Fibroblast of pulmonary artery (primary cell): Measurements from ENCODE around the gene GRAMD1C.

Experiments
- DNase-seq: peaks from one replicate; pipeline ENCODE4 v3.0.0-alpha.2; 2010; ENCODE audit warnings: low read depth
- H3K4me3 ChIP-seq: replicated peaks from 2 replicates; pipeline ENCODE4 v1.5.1; 2011; ENCODE audit warnings: low read depth, mild to moderate bottlenecking, control low read depth, low read length, moderate library complexity
- CTCF ChIP-seq: IDR thresholded peaks from 2 replicates; pipeline ENCODE4 v1.5.1; 2011; ENCODE audit warnings: mild to moderate bottlenecking, control low read depth, low read length, inconsistent platforms; ENCODE audit errors: missing control alignments

The GRAMD1C gene

GRCh38 chr3:113966172-113966571, 127.6 kb downstream of the GRAMD1C start:
- H3K4me3 ChIP-seq, result no peak overlapping the region
- no peak for DNase-seq
- TF ChIP-seq CTCF, result no peak

GRCh38 chr3:113968986-113969385, 130.4 kb downstream of the GRAMD1C start:
- TF ChIP-seq CTCF, result no peak
- DNase-seq, result peak; percentile 51

GRCh38 chr3:113977822-113978221, 139.2 kb downstream of the GRAMD1C start:
- DNase-seq, result no peak
- TF ChIP-seq CTCF, result no peak
- H3K4me3 ChIP-seq, result no peak overlapping the region

More at GRCh38 chr3:113968986-113969385, 130.4 kb downstream of the GRAMD1C start:
- no peak overlapping the region for H3K4me3 ChIP-seq

GRCh38 chr3:113979916-113980315, 141.3 kb downstream of the GRAMD1C start:
- no peak overlapping the region for H3K4me3 ChIP-seq
- no peak for DNase-seq
- TF ChIP-seq CTCF, result no peak

- TF ChIP-seq CTCF, result no peak
- DNase-seq, result no peak
- H3K4me3 ChIP-seq, result no peak overlapping the region
These were observed 143.2 kb downstream of the GRAMD1C start for GRCh38 chr3:113981803-113982202.

- no peak overlapping the region for H3K4me3 ChIP-seq
- TF ChIP-seq CTCF, result no peak
- DNase-seq, result no peak
These were observed 145.0 kb downstream of the GRAMD1C start for GRCh38 chr3:113983544-113983943.

GRCh38 chr3:113985541-113985940, 147.0 kb downstream of the GRAMD1C start:
- DNase-seq, result peak; percentile 2
- H3K4me3 ChIP-seq, result no peak overlapping the region
- no peak for TF ChIP-seq CTCF
